Mesothelial cell of epicardium (in vitro differentiated cells): Measurements from ENCODE around the gene AGFG2. TPM values are rescaled to one million over a fixed set of nuclear protein-coding genes. Genes with fewer than 3 reads are reported as not detected.

ENCODE experiments used
- DNase-seq, 2 experiments: peaks; one replicate each; pipeline ENCODE4 v3.0.0; 2021; ENCODE audit warnings: low spot score in 2 of 2; ENCODE audit not compliant: unreplicated experiment in 2 of 2
- H3K27ac Mint-ChIP-seq: 2 replicates; pipeline ENCODE4 v1.8.0; 2021; ENCODE audit warnings: mixed read lengths
- H3K27me3 Mint-ChIP-seq: 2 replicates; pipeline ENCODE4 v1.8.0; 2021; ENCODE audit warnings: low read depth, mixed read lengths
- H3K36me3 Mint-ChIP-seq: 2 replicates; pipeline ENCODE4 v1.8.0; 2021; ENCODE audit warnings: mixed read lengths
- H3K4me1 Mint-ChIP-seq: 2 replicates; pipeline ENCODE4 v1.8.0; 2021; ENCODE audit warnings: mixed read lengths
- H3K4me3 Mint-ChIP-seq: 2 replicates; pipeline ENCODE4 v1.8.0; 2021; ENCODE audit warnings: mild to moderate bottlenecking, moderate library complexity, mixed read lengths
- H3K9me3 Mint-ChIP-seq: 2 replicates; pipeline ENCODE4 v1.8.0; 2021; ENCODE audit warnings: mixed read lengths
- total RNA-seq: library from RNA; stranded (reverse); gene quantifications from 3 replicates; pipeline ENCODE4 v1.2.1, GENCODE V29; 2021
- TF ChIP-seq, protein P1 (sequence below): fragments of 200-600 bp; sonication (generic); IDR thresholded peaks from one replicate; pipeline ENCODE4 v1.5.0; 2021; ENCODE audit warnings: antibody characterized with exemption; ENCODE audit not compliant: unreplicated experiment

AGFG2 gene
- total RNA-seq, 1 donor from 2014 or later: 9.1 TPM

GRCh38 chr7:100584054-100584682 is 45.2 kb downstream of the AGFG2 start:
- TF ChIP-seq, protein P1, sequence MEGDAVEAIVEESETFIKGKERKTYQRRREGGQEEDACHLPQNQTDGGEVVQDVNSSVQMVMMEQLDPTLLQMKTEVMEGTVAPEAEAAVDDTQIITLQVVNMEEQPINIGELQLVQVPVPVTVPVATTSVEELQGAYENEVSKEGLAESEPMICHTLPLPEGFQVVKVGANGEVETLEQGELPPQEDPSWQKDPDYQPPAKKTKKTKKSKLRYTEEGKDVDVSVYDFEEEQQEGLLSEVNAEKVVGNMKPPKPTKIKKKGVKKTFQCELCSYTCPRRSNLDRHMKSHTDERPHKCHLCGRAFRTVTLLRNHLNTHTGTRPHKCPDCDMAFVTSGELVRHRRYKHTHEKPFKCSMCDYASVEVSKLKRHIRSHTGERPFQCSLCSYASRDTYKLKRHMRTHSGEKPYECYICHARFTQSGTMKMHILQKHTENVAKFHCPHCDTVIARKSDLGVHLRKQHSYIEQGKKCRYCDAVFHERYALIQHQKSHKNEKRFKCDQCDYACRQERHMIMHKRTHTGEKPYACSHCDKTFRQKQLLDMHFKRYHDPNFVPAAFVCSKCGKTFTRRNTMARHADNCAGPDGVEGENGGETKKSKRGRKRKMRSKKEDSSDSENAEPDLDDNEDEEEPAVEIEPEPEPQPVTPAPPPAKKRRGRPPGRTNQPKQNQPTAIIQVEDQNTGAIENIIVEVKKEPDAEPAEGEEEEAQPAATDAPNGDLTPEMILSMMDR: no peak
- DNase-seq: no peak
- Mint-ChIP-seq H3K27ac (peak overlapping the region; percentile 96), H3K9me3 (no peaks in the 10 kb centered on the region), H3K27me3 (no peaks in the 10 kb centered on the region), H3K36me3 (no peaks in the 10 kb centered on the region), H3K4me3 (peak overlapping the region; percentile 91), H3K4me1 (peaks cover 36% of the 10 kb centered on the region)

GRCh38 chr7:100584683-100585510 is 45.9 kb downstream of the AGFG2 start:
- H3K4me3 Mint-ChIP-seq: peak overlapping the region; percentile 91
- peak overlapping the region; percentile 96 for H3K27ac Mint-ChIP-seq
- TF ChIP-seq, protein P1: no peak
- peaks cover 43% of the 10 kb centered on the region for H3K4me1 Mint-ChIP-seq
- no peaks in the 10 kb centered on the region for H3K27me3 Mint-ChIP-seq
- DNase-seq: no peak
- no peaks in the 10 kb centered on the region for H3K36me3 Mint-ChIP-seq
- H3K9me3 Mint-ChIP-seq: no peaks in the 10 kb centered on the region

- Mint-ChIP-seq H3K27me3 (no peaks in the 10 kb centered on the region), H3K4me1 (peaks cover 51% of the 10 kb centered on the region), H3K27ac (peak within 1 kb of the TSS; percentile 96), H3K9me3 (no peaks in the 10 kb centered on the region), H3K4me3 (peak within 1 kb of the TSS; percentile 91), H3K36me3 (no peaks in the 10 kb centered on the region)
- TF ChIP-seq, protein P1: no peak
- DNase-seq: peak in 1 of 2 experiments; percentile 72
Measured at GRCh38 chr7:100585511-100586265, 46.7 kb downstream of the AGFG2 start, which contains the start of gene LRCH4. Gene LRCH4, minus strand, starts transcription at chr7:100586129. Its CDS starts 29 bp downstream, at chr7:100586100.

DNA sequence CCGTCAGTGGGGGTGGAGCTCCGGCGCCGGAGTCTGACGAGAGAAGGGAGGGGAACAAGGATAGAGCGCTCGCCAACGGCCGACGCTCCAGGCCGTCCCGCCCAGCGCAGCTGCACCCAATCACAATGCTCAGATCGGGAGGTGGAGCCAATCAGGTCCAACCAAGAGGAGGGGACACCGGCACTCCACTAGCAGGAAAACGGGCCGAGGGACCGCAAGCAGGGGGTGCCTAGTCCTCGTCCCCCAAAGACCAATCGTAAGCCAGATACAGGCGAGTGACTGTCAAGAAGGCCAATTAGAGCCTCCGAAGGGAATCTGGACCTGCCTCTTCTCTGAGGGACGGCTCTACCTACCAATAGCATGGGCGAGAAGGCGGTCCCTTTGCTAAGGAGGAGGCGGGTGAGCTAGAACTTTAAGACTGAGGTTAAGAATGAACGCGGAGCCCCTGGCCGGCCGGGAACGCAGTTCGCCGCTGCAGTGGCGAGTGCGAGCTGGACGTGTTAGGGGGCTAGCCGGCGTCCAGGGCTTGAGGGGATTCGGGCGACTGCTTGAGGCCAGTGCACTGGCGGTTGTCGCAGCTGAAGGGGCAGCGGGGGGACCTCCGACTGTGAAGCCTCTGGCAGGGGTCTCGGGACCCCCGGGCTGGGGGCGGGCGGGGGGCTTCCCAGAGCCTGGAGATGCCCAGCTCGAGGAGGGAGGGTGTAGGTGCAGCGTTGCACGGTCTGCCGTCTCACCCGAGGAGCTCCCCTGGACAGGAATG is 47.4 kb downstream of the AGFG2 start, which contains the start of gene FBXO24:
FBXO24 (plus strand) TSS at position 63 of the 760 bp plus-strand sequence; CDS start at position 361, 298 bp downstream.
- H3K27ac Mint-ChIP-seq: peak within 1 kb of the TSS; percentile 96
- TF ChIP-seq, protein P1: no peak

GRCh38 chr7:100588438-100588837 is 49.4 kb downstream of the AGFG2 start:
- peak overlapping the region; percentile 66 for H3K27ac Mint-ChIP-seq
- TF ChIP-seq, protein P1: peak; percentile 20

More for the DNA sequence above, 47.4 kb downstream of the AGFG2 start, which contains the start of gene FBXO24:
- Mint-ChIP-seq H3K27me3 (no peaks in the 10 kb centered on the region), H3K4me1 (peaks cover 51% of the 10 kb centered on the region), H3K36me3 (no peaks in the 10 kb centered on the region), H3K4me3 (peak within 1 kb of the TSS; percentile 91), H3K9me3 (no peaks in the 10 kb centered on the region)
- peak; percentile 98 to 99 for DNase-seq

More at GRCh38 chr7:100588438-100588837, 49.4 kb downstream of the AGFG2 start:
- Mint-ChIP-seq H3K36me3 (peaks cover 4% of the 10 kb centered on the region), H3K27me3 (no peaks in the 10 kb centered on the region), H3K4me3 (peak overlapping the region; percentile 91), H3K4me1 (peaks cover 38% of the 10 kb centered on the region), H3K9me3 (no peaks in the 10 kb centered on the region)
- no peak for DNase-seq
